DOHH2 (cell line): ENCODE data around the gene PNMT.

Source experiments
- EZH2phosphoT487 ChIP-seq: fragments of 200-600 bp; sonication (generic); IDR thresholded peaks from 2 replicates; pipeline ENCODE4 v1.6.1; 2017; ENCODE audit warnings: borderline replicate concordance, mild to moderate bottlenecking, antibody characterized with exemption, low read length, moderate library complexity, mixed read lengths
- TF ChIP-seq, protein P1 (sequence below): fragments of 200-600 bp; sonication (generic); IDR thresholded peaks from one replicate; pipeline ENCODE4 v1.5.1; 2014; ENCODE audit warnings: antibody characterized with exemption, mild to moderate bottlenecking, low read depth, low read length; ENCODE audit not compliant: poor library complexity, severe bottlenecking

GRCh38 chr17:39663340-39663687 is 4.9 kb upstream of the PNMT start:
- TF ChIP-seq, protein P1, sequence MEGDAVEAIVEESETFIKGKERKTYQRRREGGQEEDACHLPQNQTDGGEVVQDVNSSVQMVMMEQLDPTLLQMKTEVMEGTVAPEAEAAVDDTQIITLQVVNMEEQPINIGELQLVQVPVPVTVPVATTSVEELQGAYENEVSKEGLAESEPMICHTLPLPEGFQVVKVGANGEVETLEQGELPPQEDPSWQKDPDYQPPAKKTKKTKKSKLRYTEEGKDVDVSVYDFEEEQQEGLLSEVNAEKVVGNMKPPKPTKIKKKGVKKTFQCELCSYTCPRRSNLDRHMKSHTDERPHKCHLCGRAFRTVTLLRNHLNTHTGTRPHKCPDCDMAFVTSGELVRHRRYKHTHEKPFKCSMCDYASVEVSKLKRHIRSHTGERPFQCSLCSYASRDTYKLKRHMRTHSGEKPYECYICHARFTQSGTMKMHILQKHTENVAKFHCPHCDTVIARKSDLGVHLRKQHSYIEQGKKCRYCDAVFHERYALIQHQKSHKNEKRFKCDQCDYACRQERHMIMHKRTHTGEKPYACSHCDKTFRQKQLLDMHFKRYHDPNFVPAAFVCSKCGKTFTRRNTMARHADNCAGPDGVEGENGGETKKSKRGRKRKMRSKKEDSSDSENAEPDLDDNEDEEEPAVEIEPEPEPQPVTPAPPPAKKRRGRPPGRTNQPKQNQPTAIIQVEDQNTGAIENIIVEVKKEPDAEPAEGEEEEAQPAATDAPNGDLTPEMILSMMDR, result no peak
- TF ChIP-seq EZH2phosphoT487, result no peak
